Activated T-helper 9 cell treated with anti-CD3 and anti-CD28 coated beads, Interleukin-2, amount 50 U/mL, for 16 hours (primary cell): ENCODE results near the gene RPS6KL1.
"Not testable (repeated sequence)": the region's sequence is repeated elsewhere in the genome, so short reads cannot be mapped to it uniquely, and the experiment has no call there.

Experiments used
- DNase-seq: peaks from one replicate; pipeline ENCODE4 v3.0.0-alpha.2; 2020; ENCODE audit warnings: low read depth

RPS6KL1 gene

DNA sequence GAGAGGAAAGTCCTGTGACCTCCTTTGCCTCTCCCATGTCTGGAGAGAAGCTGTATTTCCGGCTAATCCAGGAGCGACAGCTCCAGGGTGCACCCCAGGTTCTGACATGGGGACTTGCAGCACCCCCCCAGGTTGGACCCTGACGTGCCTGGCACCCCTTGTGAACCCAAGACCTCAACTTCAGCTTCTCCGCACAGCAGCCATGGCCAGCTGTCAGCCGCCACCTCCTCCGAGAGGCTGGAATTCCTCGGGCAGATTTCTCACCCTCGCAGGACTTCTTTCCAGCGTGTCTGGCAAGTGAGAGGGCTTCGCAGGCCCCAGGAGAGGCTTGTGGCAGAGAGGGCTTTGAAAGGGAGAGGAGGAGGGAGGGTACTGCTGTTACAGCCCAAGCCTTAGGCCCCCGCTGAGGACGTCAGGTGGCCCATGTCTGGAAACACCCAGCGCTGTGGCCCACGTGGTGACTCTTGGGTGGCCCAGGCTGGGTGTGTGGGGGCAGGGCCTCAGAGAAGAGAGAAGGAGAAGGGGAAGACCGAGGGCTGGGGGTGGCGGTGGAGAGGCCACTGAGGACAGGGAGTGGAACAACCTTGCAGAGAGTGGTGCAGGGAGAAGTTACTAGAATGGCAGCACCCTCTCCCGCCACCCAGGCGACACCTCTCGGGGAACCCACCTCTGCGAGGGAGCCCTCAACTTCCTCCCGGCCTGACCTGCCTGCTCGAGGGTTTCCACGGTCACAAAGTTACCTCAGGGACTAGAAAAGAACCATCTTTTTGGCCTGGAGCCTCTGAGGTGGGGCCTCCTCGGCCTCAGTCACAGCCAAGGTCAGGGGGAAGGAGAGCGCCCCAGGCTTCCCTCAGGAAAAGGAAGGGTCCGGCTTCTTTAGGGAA lies 11.7 kb upstream of the RPS6KL1 start:
- DNase-seq = no peak

DNA sequence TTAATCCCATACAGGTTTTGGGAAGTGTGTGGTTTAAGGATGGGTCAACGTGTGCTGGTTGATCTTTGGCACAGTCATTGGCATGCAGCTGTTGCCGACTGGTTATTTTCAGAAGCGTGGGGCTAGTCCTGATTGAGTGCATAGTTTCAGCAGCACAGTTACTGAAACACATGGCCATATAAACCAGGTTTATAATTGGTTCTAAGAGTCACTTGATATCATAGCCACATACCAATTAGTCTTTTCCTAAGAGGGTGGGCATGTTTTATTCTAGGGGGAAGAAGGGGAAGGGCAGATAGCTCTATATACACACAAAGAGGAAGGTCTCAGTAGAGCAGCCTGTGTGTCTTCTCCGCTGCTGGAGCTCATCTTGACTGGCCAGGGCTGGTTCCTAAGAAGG lies 11.0 kb upstream of the RPS6KL1 start:
- DNase-seq = no peak

DNA sequence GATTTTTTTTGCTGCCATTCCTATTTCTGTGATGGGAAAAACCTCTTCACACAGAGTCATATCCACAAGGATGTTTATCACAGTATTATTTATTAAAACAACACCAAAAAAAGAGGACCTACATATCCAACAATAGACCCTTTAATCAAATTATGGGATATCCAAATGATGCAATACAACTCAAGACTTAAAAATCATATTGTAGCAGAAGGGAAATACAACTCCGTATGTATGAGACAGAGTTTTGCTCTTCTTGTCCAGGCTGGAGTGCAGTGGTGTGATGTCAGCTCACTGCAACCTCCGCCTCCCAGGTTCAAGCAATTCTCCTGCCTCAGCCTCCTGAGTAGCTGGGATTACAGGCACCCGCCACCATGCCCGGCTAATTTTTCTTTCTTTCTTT lies 9.9 kb upstream of the RPS6KL1 start:
- DNase-seq = not testable (repeated sequence)

DNA sequence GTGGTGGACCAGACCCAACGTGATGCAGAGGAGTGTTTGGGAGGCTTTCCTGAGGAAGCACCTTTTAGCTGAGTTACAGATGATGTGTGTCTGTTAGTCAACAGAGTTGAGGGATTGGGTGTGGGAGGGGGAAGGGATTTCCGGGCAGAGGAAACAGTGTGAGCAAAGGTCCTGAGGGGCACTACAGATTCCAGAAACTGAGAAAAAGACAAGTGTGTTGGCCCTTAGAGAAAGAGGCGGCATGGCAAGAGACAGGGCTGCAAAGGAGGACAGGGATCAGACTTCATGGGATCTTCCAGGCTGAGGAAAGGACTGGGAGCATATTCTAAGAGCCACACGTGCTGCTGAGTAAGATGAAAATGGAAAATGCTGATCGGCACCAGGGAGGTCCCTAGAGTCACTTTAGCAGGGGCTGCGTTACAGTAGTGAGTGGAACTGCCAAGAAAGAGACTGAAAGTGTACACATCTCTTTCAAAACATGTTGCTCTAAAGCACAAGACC lies 9.4 kb upstream of the RPS6KL1 start:
- no peak for DNase-seq

DNA sequence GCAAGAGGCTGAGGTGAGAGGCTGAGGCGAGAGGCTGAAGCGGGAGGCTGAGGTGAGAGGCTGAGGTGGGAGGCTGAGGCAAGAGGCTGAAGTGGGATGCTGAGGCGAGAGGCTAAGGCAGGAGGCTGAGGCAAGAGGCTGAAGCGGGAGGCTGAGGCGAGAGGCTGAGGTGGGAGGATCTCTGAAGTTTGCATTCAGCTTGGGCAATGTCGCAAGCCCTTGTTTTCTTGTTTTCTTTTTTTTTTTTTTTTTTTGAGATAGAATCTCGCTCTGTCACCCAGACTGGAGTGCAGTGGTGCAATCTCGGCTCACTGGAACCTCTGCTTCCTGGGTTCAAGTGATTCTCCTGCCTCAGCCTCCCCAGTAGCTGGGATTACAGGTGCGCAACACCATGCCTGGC lies 8.7 kb upstream of the RPS6KL1 start:
- DNase-seq = not testable (repeated sequence)

DNA sequence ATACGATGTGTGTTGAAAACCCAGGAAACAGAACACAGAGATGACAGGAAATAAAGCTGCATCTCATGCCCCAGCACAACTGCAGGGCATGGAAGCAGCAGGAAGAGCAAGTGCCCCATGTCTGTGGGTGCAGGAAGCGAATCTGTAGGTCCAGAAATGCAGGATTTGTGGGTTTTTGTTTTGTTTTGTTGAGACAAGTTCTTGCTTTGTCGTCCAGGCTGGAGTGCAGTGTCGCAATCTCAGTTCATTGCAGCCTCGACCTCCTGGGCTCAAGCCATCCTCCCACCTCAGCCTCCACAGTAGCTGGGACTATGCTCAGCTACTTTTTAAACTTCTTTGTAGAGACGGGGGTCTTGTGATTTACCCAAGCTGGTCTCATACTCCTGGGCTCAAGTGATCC lies 6.2 kb upstream of the RPS6KL1 start:
- no peak for DNase-seq

DNA sequence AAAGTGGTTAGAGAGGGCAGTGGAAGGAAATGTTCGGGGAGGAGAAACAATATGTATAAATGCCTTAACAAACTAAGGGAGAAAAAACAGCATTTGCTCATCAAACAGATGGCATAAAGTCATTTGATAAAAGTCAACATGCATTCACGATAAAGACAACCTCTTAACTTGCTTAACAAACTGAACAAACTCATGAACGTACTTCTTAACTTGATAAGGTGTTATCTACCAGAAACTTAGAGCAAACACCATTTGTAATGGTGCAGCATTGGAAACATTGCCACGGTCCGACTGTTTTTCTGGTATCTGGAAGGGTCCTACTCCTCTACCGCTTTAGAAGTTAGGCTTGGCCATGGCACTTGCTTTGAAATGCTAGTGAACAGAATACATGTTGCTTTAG lies 4.2 kb upstream of the RPS6KL1 start:
- no peak for DNase-seq

DNA sequence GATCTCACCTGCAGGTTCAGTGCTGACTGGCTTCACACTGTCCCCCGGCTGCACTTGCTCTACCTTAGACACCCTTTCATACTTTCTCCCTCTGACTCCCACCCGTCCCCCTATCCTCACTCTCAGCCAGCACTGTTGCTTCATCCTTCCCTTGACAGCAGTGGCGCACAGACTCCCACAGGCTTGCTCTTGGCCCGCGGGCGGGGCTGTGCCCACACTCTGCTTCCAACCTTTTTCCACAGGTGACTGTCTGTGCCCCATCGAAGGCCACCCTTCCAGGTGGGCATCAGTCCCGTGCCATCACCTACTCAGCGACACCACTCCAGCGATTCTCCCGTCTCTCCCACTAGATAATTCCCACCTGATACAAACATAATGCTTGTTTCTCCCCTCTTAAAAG lies 1.0 kb upstream of the RPS6KL1 start:
- no peak for DNase-seq

DNA sequence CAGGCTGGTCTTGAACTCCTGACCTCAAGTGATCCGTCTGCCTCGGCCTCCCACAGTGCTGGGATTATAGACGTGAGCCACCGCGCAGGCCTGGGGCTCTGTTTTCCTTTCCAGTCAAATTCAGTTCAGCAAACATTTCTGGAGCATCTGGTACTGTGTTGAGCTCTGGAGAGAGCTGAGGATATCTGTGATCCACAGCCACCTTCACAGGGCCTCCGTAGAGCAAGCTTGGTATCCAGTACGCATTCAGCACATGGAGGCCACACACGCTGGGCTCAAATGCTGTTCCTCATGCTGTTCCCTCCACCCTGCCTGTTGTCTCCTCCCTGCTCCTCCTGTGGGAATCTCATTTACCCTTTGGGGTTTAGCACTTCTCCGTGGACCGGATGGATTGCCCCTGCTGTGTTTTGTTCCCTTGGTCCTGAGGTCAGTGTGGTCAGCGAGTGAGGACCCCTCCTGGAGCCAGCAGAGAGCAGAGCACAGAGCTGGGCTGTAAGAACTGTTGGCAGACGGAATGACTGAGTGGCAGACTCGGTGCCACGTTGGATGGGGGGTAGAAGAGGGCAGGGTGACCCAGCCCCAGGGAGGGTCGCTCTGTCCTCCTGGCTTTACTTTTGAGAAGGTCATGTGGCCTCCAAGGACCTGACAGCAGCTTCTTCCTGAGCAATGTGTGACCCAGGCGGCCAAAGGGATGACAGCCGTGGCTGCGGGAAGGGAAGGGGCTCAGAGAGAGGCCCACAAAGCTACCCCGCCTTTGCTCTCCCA lies 891 bp downstream of the RPS6KL1 start:
- no peak for DNase-seq

DNA sequence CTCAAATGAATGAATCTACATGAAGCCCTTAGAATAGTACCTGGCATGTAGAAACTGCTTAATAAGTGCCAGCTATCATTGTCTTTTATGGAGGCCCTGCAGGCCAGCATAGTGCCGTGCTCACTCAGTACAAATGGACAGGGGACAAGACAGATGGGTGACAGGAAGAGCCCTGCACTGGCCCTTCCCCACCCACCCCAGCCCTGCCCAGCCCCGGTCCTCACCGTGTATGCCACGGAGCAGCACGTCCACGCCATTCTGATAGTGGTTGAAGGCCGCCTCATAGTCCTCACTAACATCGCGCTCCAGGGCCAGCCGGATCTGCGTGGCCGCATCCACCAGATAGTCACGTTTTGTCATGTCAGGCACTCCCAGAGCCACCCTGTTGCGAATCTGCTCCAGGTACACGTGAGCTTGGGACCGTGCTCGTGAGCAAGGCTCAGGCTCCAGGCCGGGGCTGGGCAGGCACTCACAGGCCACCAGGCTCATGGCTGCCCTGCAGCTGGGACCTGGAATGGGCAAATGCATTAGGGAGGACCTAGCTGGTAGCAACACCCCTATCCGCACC lies 1.9 kb downstream of the RPS6KL1 start:
- no peak for DNase-seq

DNA sequence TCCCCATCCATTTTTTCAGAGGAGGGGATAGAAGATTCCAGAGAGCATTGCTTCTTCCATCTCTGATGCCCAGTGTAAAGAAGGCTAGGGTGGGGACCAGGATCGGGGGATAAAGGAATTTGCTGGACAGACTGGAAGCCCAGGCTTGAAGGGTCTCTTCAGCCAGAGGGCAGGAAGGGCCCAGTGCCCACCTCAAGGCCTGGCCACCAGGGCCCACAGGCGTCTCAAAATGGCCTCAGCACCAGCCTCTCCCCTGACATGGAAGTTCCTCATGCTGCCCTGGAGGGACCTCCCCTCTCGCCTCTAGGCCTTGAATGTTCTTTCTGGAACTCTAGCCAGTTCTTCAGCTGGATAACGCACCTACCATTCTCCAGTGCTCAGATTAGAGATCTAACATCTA lies 2.8 kb downstream of the RPS6KL1 start:
- no peak for DNase-seq

DNA sequence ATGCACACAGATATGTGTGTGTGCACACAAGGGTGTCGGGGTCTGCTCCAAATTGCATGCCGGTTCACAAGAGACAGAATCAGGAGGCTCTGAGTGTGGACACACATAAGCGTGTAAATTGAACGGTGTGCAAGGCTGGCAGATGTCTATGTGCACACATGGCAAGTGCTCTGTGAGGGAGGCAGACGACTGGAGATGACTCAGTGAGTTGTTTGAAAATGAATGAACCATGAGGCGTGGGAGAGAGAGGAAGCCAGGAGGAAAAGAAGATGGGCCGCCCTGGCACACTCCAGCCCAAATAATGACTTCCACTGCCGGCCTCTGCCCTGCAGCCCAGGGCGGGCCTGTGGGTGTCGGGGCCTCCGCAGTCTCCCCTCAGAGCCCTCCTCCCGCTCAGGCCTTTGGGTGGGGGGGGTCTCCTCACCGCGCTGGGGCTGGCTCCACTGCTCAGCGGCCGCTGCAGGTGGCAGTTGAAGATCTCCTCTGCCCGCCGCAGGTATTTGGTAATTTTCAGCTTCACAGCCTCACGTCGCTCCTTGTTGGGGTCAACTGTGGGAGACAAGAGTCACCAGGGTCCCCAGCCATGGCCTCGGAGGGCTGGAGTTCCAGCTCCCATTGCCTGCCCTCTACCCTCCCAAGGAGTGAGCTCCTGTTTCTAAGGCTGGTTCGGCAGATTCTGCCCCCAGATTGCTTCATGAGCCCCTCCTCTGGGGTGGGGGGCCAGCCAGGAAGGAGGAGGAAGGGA lies 3.5 kb downstream of the RPS6KL1 start:
- DNase-seq = no peak

DNA sequence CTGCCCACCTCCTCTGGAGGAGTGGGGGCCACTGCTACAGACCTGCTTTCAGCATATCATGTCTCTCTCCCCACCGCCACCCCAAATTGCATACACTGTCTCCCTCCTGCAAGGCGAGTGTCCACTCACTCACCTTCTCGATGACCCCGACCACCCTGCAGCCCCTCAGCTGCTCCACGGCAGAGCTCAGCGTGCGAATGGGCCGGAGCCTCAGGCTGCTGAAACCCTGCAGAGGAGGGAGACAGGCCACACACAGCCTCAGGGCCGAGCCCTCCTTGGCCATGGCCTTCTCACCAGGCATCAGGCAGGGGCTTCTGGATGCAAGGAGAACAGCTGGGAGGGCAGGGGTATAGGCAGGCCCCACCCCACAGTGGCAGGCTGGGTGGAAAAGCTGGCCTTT lies 4.7 kb downstream of the RPS6KL1 start:
- DNase-seq = no peak

DNA sequence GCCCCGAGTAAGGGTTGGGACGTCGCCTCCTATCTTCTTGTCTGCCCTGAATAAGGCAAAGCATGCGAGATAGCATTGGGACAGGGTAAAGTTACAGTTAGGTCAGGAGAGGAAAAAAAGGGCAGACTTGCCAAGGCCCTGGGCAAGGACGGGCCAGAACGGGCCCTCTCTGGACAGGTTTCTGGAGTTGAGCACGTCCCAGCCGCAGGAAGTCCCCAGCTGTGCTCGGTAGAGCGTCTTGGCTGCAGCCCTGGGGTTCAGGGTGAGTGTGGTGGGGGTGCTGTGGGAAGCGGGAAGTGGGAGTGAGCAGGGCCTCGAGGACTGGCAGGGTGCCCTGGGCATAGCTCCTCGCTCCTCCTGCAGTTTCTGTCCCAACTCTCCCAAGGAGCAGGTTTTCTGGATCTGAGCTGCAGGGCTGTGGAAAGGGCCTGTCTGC lies 5.4 kb downstream of the RPS6KL1 start:
- no peak for DNase-seq

DNA sequence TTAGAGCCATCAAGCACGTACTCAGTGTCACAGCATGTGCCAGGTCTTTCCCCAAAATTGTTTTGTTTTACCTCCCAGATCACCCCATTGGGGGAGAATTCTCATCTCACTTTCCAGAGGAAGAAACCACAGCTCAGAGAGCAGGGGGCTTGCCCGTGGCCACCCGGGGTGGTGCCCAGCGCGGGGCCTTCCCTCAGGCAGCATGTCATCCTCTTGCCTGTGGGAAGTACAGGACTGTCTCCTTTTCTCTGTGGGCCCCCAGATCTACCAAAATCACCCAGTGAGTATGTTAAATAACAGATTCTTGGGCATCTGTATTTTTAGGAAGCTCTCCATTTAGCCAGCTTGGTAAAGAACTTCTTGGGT lies 5.9 kb downstream of the RPS6KL1 start:
- no peak for DNase-seq

DNA sequence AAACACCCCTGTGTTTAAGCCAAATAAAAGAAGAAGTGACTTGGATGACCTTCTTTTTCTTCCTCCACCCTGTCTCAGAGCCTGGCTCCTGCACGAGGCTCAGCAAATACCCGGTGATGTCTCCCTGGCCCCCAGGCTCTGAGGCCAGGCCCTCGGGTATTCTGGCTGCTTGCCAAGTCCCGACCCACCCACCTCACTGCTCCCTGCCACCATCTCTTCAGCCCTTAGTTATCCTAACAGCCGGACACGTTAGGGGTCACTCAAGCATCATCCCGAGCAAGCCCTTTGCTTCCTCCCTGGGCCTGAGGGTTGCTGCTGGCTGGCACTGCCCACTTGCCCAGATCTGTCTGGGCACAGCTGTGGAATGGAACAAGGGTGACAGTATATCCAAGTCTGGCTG lies 7.2 kb downstream of the RPS6KL1 start:
- no peak for DNase-seq

DNA sequence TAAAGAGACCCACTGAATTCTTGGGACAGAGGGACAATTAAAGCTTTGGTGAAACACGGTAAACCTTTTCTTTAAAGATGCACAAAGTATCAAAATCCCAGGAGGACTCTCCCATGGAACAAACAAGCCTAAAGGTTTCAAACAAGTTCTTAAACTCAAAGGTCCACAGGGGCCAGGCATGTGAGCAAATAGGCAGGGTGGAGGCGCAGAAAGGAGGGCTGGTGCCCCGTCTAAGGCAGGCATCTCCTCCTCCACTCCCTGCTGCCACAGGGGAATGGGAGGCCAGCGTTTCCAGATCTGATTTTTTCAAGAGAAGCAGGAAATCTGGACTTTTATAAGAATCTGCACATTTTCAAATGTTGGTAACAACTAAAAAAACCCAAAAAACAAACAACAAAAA lies 7.6 kb downstream of the RPS6KL1 start:
- DNase-seq = no peak

DNA sequence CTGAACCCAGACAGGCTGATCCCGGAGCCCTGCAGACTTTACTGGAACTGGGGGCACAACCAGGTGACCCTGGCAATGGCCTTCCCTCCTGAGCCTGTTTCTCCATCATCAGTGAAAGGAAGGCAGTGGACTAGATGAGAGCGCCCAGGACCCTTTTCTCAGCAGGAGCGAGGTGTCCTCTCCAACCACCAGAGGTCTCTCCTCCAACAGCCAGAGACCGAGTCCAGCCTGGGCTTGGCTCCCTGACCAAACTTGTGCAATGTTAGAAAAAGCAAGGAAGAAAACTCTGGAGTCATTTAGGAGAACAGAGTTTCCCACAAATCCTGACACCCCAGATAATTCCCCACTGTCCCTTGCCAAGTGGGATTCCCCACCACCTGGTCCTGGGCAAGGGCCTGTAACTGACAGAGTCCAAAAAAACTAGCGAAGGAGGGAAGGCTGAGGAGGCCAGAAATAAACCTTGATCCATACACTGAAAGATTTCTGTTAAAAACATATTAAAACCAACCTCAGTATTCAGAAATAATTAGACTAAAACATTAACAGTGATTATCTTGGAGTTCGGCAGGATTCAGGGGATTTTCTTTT lies 9.0 kb downstream of the RPS6KL1 start:
- no peak for DNase-seq

DNA sequence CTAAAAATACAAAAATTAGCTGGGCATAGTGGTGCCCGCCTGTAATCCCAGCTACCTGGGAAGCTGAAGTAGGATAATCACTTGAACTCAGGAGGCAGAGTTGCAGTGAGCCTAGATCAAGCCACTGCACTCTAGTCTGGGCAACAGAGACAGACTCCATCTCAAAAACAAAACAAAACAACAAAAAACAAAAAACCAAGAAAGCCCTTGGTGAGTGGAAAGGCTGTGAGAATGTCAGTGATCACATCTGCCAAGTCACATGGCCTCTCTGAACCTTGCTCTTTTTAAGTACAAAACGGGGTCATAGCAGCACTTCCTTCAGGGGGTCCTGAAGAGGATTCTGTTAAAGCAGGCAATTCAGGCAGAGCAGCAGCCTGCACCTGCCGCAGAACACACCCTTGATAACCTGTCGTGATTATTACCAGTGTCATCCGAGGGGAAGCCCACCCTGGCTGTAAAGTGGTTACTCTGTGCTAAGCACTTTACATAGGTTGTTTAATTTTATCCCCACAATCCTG lies 9.6 kb downstream of the RPS6KL1 start:
- DNase-seq = no peak

DNA sequence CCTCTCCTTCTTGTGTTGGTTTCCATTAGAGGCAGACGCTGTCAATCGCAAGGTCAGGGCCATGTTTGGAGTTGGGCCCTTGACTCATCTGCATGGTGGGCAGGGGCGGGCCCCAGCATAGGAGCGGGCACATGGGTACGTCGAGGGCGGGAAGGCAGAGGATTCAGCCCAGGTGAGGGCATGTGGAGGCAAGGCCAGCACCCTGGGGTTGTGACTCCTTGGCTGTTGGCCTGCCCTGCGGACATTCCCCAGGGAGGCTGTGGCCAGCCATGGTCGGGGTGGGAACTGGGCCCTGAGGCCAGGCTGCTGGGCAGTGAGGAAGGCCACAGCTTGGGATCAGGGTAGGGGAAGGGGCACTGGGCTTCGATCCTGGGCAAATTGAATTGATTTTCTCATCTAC lies 10.3 kb downstream of the RPS6KL1 start:
- DNase-seq = no peak

DNA sequence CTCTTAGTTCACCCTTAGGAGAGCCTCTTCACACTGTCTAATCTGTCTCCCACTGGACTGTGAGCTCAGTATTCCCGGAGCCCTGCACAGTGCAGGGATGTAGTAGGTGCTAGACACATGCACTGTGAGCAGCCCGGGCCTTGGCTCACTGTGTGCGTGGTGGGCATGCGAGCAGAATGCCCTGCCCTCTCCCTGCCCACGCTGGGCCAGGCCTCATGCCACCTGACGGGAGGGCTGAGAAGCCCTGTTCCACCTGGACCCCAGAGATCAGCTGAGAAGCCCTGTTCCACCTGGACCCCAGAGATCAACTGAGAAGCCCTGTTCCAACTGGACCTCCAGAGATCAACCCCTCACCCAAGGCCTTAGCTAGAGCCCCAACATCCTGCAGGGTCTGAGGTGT lies 10.9 kb downstream of the RPS6KL1 start:
- no peak for DNase-seq

DNA sequence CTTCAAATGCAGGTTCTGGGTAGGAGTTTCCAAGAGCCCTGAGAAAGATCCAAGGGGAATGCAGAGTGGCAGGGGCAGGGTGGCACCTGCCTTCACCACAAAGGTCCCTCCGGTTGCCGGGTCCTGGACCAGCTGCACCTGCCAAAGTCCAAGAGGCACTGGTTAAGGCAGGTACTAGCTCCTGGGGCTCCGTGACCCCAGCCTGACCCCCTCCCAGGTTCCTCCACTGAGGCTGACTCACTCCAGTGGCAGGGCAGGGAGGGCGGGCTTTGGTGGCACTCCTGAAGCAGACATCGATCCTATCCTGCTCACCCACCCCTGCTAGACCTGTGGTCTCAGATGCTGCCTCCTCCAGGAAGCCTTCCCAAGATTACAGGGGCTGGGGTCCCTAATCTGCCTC lies 11.4 kb downstream of the RPS6KL1 start:
- DNase-seq = no peak
